Measurements from ENCODE around the gene EFNB2.

The EFNB2 gene, protein sequence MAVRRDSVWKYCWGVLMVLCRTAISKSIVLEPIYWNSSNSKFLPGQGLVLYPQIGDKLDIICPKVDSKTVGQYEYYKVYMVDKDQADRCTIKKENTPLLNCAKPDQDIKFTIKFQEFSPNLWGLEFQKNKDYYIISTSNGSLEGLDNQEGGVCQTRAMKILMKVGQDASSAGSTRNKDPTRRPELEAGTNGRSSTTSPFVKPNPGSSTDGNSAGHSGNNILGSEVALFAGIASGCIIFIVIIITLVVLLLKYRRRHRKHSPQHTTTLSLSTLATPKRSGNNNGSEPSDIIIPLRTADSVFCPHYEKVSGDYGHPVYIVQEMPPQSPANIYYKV

DNA sequence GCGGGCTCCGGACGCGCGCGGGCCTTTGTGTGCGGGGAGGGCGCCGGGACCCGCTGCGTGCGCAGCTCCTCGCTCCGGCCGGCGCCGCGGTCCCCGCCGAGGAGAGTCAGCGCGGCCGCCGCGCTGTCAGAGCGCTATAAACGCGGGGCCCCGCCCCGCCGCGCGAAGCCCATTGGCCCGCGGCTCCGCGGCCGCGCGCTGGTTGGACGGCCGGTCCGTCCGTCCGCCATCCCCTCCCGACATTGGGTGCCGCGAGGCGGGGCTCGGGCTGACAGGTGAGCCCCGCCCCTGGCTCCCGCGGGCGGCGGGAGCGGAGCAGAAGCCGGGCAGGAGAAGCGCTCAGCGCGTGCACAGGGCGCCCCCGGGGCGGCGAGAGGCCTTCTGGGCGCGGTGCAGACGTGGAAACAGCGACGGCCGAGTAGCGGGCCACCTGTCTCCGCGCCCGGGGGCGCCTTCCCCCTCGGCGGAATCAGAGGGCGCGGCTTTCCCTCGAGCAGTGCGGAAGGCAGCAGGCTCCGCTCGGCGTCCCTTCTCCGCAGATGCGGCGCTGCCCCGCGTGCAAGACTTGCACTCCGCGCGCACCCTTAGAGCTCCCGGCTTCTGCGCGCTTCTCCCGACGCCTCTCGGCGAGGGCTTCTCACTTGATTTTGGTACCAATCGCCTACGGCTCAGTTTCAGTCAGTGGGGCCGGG is at the start of gene EFNB2:
Gene EFNB2 (minus strand): TSS at position 111 of the 692 bp plus-strand sequence. CDS start 698 bp downstream, outside the sequence.
- TF ChIP-seq, protein P1, sequence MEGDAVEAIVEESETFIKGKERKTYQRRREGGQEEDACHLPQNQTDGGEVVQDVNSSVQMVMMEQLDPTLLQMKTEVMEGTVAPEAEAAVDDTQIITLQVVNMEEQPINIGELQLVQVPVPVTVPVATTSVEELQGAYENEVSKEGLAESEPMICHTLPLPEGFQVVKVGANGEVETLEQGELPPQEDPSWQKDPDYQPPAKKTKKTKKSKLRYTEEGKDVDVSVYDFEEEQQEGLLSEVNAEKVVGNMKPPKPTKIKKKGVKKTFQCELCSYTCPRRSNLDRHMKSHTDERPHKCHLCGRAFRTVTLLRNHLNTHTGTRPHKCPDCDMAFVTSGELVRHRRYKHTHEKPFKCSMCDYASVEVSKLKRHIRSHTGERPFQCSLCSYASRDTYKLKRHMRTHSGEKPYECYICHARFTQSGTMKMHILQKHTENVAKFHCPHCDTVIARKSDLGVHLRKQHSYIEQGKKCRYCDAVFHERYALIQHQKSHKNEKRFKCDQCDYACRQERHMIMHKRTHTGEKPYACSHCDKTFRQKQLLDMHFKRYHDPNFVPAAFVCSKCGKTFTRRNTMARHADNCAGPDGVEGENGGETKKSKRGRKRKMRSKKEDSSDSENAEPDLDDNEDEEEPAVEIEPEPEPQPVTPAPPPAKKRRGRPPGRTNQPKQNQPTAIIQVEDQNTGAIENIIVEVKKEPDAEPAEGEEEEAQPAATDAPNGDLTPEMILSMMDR (IDR thresholded peaks at IDR 0.05; ENCODE audit: low read depth, low read length): peak; percentile 6
- DNase-seq (ENCODE audit: low read depth, low spot score): peak; percentile 95
- H3K4me3 ChIP-seq (ENCODE audit: low read depth, low read length): peak within 1 kb of the TSS; percentile 87

DNA sequence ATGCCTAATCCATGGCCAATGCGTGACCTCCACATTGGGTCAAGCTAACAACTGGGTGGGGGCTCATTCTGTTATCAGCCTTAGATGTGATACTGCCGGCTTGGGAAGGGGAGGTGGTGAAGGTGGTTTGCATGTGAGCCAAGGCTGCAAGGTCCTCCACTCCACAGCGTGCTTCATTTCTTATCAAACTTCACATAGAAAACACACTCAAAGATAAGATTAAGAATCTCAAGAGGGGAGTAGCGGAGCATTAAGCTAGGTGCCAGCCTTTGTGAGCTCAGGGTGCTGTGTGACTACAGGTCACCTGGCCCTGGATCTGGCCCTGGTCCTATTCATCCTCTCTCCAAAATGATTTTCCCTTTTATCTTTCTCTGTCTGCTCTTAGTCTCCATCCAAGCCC is 45.8 kb upstream of the EFNB2 start:
- TF ChIP-seq, protein P1 (IDR thresholded peaks at IDR 0.05; ENCODE audit: low read depth, low read length): no peak
- in situ Hi-C loops (cut with HindIII; ENCODE audit: low sequenced_read_pairs): no loop called here
- H3K4me3 ChIP-seq (ENCODE audit: low read depth, low read length): no peak overlapping the region
- no peak for DNase-seq (ENCODE audit: low read depth, low spot score)

More for the DNA sequence above, at the start of gene EFNB2:
- in situ Hi-C loops (cut with HindIII; ENCODE audit: low sequenced_read_pairs): no loop called here

DNA sequence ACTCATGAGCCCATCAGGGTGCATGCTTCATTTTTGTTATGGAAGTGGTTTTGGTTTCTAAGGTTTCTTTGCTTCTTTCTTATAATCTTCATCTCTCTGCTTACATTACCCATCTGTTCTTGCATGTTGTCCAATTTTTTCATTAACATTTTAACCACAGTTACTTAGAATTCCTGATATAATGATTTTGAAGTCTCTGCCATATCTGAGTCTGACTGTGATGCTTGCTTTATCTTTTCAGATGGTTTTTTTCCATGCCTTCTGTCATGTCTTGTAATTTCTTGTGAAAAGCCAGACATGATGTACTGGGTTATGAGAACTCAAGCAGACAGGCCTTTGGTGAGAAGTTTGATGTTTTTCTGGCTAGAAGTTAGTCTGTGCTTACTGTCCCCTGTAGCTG is 40.4 kb upstream of the EFNB2 start:
- in situ Hi-C loops (cut with HindIII; ENCODE audit: low sequenced_read_pairs): no loop called here
- TF ChIP-seq, protein P1 (IDR thresholded peaks at IDR 0.05; ENCODE audit: low read depth, low read length): no peak
- no peak for DNase-seq (ENCODE audit: low read depth, low spot score)
- H3K4me3 ChIP-seq (ENCODE audit: low read depth, low read length): no peak overlapping the region

DNA sequence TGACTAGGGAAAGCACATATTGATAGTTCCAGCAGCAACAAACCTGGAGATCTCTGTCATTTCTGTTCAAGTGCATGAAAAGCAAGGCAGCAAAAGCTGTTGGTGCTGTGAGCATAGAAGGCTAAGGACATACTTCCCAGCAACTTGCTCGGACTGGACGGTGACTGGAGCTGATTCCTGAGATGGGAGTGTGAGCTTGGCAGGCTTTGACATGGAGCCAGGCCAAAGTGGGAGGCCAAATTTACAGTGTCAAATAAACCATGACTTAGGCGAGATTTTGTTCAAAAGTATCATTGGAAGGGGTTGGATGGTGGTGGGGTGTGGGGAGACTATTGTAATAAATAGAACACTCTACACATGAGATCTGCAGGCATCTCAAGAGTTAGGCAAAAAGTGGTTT is 38.4 kb upstream of the EFNB2 start:
- in situ Hi-C loops (cut with HindIII; ENCODE audit: low sequenced_read_pairs): no loop called here
- H3K4me3 ChIP-seq (ENCODE audit: low read depth, low read length): no peak overlapping the region
- peak; percentile 15 for DNase-seq (ENCODE audit: low read depth, low spot score)
- TF ChIP-seq, protein P1 (IDR thresholded peaks at IDR 0.05; ENCODE audit: low read depth, low read length): no peak

DNA sequence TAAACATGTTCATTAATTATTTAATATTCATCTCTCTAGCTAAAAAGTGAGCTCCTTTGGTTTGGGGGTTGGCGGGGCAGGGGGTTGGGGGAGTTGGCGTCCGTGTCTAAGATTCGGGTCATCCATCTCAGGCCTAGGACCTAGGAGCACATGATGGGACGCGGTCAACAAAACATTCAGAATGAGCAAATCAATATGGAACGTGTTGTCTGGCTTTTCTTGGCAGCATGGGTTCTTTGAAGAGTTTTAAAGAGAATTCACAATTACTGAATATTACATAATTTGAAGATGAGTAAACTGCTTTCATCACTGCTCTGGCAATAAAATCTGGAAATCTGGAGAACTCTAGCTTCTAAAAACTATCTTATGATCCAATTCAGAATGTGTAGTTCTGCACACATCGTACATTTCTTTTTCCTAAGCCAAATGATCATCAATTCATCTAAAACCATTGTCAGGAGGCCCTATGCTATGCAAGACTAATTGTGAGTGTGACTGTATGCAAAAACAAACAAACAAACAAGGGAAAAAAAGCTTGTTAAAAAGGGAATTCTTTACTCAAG is 37.9 kb upstream of the EFNB2 start:
- no peak for DNase-seq (ENCODE audit: low read depth, low spot score)
- in situ Hi-C loops (cut with HindIII; ENCODE audit: low sequenced_read_pairs): no loop called here
- no peak overlapping the region for H3K4me3 ChIP-seq (ENCODE audit: low read depth, low read length)
- TF ChIP-seq, protein P1 (IDR thresholded peaks at IDR 0.05; ENCODE audit: low read depth, low read length): no peak

DNA sequence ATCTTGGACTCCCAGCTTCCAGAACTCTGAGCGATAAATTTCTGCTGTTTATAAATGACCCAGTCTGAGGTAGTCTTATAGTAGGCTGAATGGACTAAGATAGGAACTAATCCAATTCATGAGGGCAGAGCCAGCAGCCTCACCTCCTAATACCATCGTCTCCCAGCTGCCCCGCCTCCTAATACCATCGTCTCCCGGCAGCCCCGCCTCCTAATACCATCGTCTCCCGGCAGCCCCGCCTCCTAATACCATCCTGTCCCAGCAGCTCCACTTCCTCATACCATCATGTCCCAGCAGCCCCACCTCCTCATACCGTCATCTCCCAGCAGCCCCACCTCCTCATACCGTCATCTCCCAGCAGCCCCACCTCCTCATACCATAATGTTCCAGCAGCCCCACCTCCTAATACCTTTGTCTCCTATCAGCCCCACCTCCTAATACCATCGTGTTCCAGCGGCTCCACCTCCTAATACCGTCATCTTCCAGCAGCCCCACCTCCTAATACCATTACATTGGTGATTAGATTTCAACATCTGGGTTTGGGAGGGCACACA is 34.9 kb upstream of the EFNB2 start:
- TF ChIP-seq, protein P1 (IDR thresholded peaks at IDR 0.05; ENCODE audit: low read depth, low read length): no peak
- DNase-seq (ENCODE audit: low read depth, low spot score): no peak
- no peak overlapping the region for H3K4me3 ChIP-seq (ENCODE audit: low read depth, low read length)
- in situ Hi-C loops (cut with HindIII; ENCODE audit: low sequenced_read_pairs): no loop called here

Data from astrocyte of the spinal cord (primary cell).